ENCODE results near the gene FBXL15. TPM values are rescaled to one million over a fixed set of nuclear protein-coding genes. Genes with fewer than 3 reads are reported as not detected.

Gene FBXL15
- total and polyA plus RNA-seq, 2 of the 13 experiments (the other 11 are each of a cell fraction or from before 2014, with no cell fraction given): 4.3 to 8.3 TPM

DNA sequence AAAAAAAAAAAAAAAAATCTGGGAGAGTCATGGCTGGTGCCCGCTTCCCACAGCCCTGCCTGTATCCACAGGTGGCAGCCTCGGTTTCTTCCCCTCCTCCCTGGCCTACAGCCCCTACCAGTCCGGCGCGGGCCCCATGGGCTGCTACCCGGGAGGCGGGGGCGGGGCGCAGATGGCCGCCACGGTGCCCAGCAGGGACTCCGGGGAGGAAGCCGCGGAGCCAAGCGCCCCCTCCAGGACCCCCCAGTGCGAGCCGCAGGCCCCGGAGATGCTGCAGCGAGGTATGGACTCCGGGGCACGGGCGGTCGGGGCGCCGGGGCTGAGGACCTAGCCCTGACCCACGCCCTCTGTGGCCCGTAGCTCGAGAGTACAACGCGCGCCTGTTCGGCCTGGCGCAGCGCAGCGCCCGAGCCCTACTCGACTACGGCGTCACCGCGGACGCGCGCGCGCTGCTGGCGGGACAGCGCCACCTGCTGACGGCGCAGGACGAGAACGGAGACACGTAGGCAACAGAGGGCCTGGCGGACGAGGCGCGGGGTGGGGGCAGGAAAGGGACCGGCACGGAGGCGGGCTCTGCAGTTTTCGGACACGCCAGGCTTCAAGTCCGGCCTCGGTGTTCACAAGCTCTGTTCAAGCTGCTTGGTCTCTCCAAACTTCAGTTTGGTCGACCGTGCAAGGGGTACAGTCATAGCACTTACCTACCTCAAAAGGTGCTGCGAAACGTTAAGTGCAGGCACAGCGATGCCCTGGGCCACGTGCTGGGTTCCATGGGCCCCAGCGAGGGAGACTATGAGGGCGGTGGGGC, 21.2 kb upstream of the FBXL15 start (continued):
- TF ChIP-seq, protein P1, sequence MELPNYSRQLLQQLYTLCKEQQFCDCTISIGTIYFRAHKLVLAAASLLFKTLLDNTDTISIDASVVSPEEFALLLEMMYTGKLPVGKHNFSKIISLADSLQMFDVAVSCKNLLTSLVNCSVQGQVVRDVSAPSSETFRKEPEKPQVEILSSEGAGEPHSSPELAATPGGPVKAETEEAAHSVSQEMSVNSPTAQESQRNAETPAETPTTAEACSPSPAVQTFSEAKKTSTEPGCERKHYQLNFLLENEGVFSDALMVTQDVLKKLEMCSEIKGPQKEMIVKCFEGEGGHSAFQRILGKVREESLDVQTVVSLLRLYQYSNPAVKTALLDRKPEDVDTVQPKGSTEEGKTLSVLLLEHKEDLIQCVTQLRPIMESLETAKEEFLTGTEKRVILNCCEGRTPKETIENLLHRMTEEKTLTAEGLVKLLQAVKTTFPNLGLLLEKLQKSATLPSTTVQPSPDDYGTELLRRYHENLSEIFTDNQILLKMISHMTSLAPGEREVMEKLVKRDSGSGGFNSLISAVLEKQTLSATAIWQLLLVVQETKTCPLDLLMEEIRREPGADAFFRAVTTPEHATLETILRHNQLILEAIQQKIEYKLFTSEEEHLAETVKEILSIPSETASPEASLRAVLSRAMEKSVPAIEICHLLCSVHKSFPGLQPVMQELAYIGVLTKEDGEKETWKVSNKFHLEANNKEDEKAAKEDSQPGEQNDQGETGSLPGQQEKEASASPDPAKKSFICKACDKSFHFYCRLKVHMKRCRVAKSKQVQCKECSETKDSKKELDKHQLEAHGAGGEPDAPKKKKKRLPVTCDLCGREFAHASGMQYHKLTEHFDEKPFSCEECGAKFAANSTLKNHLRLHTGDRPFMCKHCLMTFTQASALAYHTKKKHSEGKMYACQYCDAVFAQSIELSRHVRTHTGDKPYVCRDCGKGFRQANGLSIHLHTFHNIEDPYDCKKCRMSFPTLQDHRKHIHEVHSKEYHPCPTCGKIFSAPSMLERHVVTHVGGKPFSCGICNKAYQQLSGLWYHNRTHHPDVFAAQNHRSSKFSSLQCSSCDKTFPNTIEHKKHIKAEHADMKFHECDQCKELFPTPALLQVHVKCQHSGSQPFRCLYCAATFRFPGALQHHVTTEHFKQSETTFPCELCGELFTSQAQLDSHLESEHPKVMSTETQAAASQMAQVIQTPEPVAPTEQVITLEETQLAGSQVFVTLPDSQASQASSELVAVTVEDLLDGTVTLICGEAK (IDR thresholded peaks at IDR 0.05): no peak
- TF ChIP-seq, protein P1 (CRISPR knock-in tag; IDR thresholded peaks at IDR 0.05): peak; percentile 79
- TF ChIP-seq ZNF430 (CRISPR knock-in tag; IDR thresholded peaks at IDR 0.05): peak; percentile 25; the same call in 1 of the 2 replicates
- no peak for TF ChIP-seq NBN (conservative IDR thresholded peaks at IDR 0.05)
- TF ChIP-seq, protein P2, sequence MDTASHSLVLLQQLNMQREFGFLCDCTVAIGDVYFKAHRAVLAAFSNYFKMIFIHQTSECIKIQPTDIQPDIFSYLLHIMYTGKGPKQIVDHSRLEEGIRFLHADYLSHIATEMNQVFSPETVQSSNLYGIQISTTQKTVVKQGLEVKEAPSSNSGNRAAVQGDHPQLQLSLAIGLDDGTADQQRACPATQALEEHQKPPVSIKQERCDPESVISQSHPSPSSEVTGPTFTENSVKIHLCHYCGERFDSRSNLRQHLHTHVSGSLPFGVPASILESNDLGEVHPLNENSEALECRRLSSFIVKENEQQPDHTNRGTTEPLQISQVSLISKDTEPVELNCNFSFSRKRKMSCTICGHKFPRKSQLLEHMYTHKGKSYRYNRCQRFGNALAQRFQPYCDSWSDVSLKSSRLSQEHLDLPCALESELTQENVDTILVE (CRISPR knock-in tag; IDR thresholded peaks at IDR 0.05): peak; percentile 75; the same call in 1 of the 2 replicates
- TF ChIP-seq IKZF1 (IDR thresholded peaks at IDR 0.05): no peak
- 0 out of 2 replicates have a peak, but pooled peaks have one; percentile 52 for TF ChIP-seq RARA (CRISPR knock-in tag; IDR thresholded peaks at IDR 0.05)
- TF ChIP-seq MAF1 (CRISPR knock-in tag; IDR thresholded peaks at IDR 0.05; ENCODE audit: borderline replicate concordance): no peak
- no peak for TF ChIP-seq JUNB (CRISPR knock-in tag; IDR thresholded peaks at IDR 0.05; ENCODE audit: borderline replicate concordance)
- TF ChIP-seq SRF (IDR thresholded peaks at IDR 0.05; ENCODE audit: low read depth, low read length): peak; percentile 44; the same call in 1 of the 2 replicates
- peak; percentile 96 for TF ChIP-seq ZNF235 (CRISPR knock-in tag; IDR thresholded peaks at IDR 0.05; ENCODE audit: borderline replicate concordance)
- TF ChIP-seq, protein P3, sequence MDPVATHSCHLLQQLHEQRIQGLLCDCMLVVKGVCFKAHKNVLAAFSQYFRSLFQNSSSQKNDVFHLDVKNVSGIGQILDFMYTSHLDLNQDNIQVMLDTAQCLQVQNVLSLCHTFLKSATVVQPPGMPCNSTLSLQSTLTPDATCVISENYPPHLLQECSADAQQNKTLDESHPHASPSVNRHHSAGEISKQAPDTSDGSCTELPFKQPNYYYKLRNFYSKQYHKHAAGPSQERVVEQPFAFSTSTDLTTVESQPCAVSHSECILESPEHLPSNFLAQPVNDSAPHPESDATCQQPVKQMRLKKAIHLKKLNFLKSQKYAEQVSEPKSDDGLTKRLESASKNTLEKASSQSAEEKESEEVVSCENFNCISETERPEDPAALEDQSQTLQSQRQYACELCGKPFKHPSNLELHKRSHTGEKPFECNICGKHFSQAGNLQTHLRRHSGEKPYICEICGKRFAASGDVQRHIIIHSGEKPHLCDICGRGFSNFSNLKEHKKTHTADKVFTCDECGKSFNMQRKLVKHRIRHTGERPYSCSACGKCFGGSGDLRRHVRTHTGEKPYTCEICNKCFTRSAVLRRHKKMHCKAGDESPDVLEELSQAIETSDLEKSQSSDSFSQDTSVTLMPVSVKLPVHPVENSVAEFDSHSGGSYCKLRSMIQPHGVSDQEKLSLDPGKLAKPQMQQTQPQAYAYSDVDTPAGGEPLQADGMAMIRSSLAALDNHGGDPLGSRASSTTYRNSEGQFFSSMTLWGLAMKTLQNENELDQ (CRISPR knock-in tag; IDR thresholded peaks at IDR 0.05; ENCODE audit: borderline replicate concordance): peak; percentile 40; the same call in 1 of the 2 replicates
- TF ChIP-seq ZNF839 (CRISPR knock-in tag; IDR thresholded peaks at IDR 0.05; ENCODE audit: borderline replicate concordance): no peak
- TF ChIP-seq ZNF160 (CRISPR knock-in tag; IDR thresholded peaks at IDR 0.05): peak; percentile 95
- TF ChIP-seq ZNF326 (CRISPR knock-in tag; IDR thresholded peaks at IDR 0.05; ENCODE audit: borderline replicate concordance): no peak
- TF ChIP-seq, protein P4, sequence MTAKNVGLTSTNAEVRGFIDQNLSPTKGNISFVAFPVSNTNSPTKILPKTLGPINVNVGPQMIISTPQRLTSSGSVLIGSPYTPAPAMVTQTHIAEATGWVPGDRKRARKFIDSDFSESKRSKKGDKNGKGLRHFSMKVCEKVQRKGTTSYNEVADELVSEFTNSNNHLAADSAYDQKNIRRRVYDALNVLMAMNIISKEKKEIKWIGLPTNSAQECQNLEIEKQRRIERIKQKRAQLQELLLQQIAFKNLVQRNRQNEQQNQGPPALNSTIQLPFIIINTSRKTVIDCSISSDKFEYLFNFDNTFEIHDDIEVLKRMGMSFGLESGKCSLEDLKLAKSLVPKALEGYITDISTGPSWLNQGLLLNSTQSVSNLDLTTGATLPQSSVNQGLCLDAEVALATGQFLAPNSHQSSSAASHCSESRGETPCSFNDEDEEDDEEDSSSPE (CRISPR knock-in tag; IDR thresholded peaks at IDR 0.05): peak; percentile 89

Data from HepG2 (cell line).